Keratinocyte (primary cell): ENCODE results near the gene ZNF346. TPM values are rescaled to one million over a fixed set of nuclear protein-coding genes. Genes with fewer than 3 reads are reported as not detected.

Source experiments
- DNase-seq: peaks from one replicate; pipeline ENCODE4 v3.0.0-alpha.2; 2011; ENCODE audit warnings: low read depth, missing footprints, low spot score
- FAIRE-seq: peaks from 2 replicates; lab custom pipeline; 2011; peaks lifted over from hg19 to GRCh38; lab: Jason Lieb, UNC
- H2AFZ ChIP-seq: 2 replicates; pipeline ENCODE4 v1.6.0; 2012; ENCODE audit warnings: low read length, control low read depth, inconsistent platforms; ENCODE audit not compliant: control insufficient read depth
- H3K27ac ChIP-seq: 2 replicates; pipeline ENCODE4 v1.5.1; 2011; ENCODE audit warnings: low read length; ENCODE audit not compliant: control insufficient read depth, insufficient read depth
- H3K27me3 ChIP-seq: 3 replicates; pipeline ENCODE4 v1.6.0; 2011; ENCODE audit warnings: low read length; ENCODE audit not compliant: control insufficient read depth, insufficient read depth; ENCODE audit errors: extremely low read depth
- H3K36me3 ChIP-seq, 2 experiments: 2 replicates in 1 of 2; 3 replicates in 1 of 2; pipeline ENCODE4 v1.5.1; 2011; ENCODE audit warnings: low read length in 2 of 2, mild to moderate bottlenecking in 1 of 2; ENCODE audit not compliant: control insufficient read depth in 2 of 2, insufficient read depth in 2 of 2; ENCODE audit errors: extremely low read depth in 1 of 2
- H3K4me1 ChIP-seq: 3 replicates; pipeline ENCODE4 v1.5.1; 2011; ENCODE audit warnings: low read length; ENCODE audit not compliant: control insufficient read depth, insufficient read depth; ENCODE audit errors: extremely low read depth
- H3K4me2 ChIP-seq: 3 replicates; pipeline ENCODE4 v1.6.0; 2011; ENCODE audit warnings: low read depth, low read length; ENCODE audit not compliant: control insufficient read depth, insufficient read depth; ENCODE audit errors: extremely low read depth
- H3K4me3 ChIP-seq, 3 experiments: fragments of 200-600 bp in 1 of 3; sonication (generic) in 1 of 3; 2 replicates in 2 of 3; 3 replicates in 1 of 3; pipeline ENCODE4 v1.5.1; 2011 to 2016; ENCODE audit warnings: low read length in 3 of 3, mild to moderate bottlenecking in 3 of 3, control low read depth in 2 of 3, inconsistent platforms in 1 of 3, low read depth in 1 of 3, mixed read lengths in 1 of 3, mixed run types in 1 of 3, moderate library complexity in 1 of 3; ENCODE audit not compliant: control insufficient read depth in 2 of 3, insufficient read depth in 2 of 3; ENCODE audit errors: extremely low read depth in 1 of 3
- H3K79me2 ChIP-seq: 2 replicates; pipeline ENCODE4 v1.6.0; 2012; ENCODE audit warnings: low read length; ENCODE audit not compliant: control insufficient read depth, insufficient read depth
- H3K9ac ChIP-seq: 3 replicates; pipeline ENCODE4 v1.6.0; 2011; ENCODE audit warnings: low read length; ENCODE audit not compliant: control insufficient read depth, insufficient read depth; ENCODE audit errors: extremely low read depth
- H3K9me1 ChIP-seq: 3 replicates; pipeline ENCODE4 v1.6.0; 2011; ENCODE audit warnings: low read length; ENCODE audit not compliant: control insufficient read depth, insufficient read depth; ENCODE audit errors: extremely low read depth
- H3K9me3 ChIP-seq: 2 replicates; pipeline ENCODE4 v1.5.1; 2012; ENCODE audit warnings: low read depth, low read length; ENCODE audit not compliant: control insufficient read depth
- H4K20me1 ChIP-seq: 3 replicates; pipeline ENCODE4 v1.6.0; 2011; ENCODE audit warnings: low read length; ENCODE audit not compliant: control insufficient read depth, insufficient read depth; ENCODE audit errors: extremely low read depth
- CTCF ChIP-seq, 3 experiments: IDR thresholded peaks in 1 of 3; conservative IDR thresholded peaks in 1 of 3; optimal IDR thresholded peaks in 1 of 3; 2 replicates in 2 of 3; 3 replicates in 1 of 3; pipeline versions ENCODE3 to v1.5.1; 2011; ENCODE audit warnings: low read length in 3 of 3, mild to moderate bottlenecking in 3 of 3, moderate library complexity in 2 of 3, control low read depth in 1 of 3, inconsistent platforms in 1 of 3; ENCODE audit not compliant: insufficient read depth in 2 of 3; ENCODE audit errors: extremely low read depth in 1 of 3
- EZH2 ChIP-seq: IDR thresholded peaks from one replicate; pipeline ENCODE4 v1.6.1; 2012; ENCODE audit warnings: inconsistent platforms, mild to moderate bottlenecking, low read length, moderate library complexity
- dilution Hi-C: fragments of 300-500 bp; cut with MboI; formaldehyde crosslinking; loops from one replicate; pipeline ENCODE4 v1.7.0; 2020; ENCODE audit warnings: low sequenced_read_pairs; ENCODE audit not compliant: extremely low pct_ligation_motif_present
- polyA plus RNA-seq, 5 experiments: library from polyadenylated mRNA; depleted of rRNA in 3 of 5; stranded (reverse) in 3 of 5; stranded (forward) in 1 of 5; unstranded in 1 of 5; fragments of >200 nt; gene quantifications; 1 replicate in 1 of 5; 2 replicates in 3 of 5; 3 replicates in 1 of 5; pipeline versions ENCODE4 v1.2.1 to v1.2.3, GENCODE V29; 2011 to 2012; ENCODE audit warnings: missing spikeins in 2 of 5, low read depth in 1 of 5, low replicate concordance in 1 of 5

ZNF346 gene
- polyA plus RNA-seq, 1 donor (not counting 4 experiments of a cell fraction or from before 2014, with no cell fraction given) = 9.5 TPM

DNA sequence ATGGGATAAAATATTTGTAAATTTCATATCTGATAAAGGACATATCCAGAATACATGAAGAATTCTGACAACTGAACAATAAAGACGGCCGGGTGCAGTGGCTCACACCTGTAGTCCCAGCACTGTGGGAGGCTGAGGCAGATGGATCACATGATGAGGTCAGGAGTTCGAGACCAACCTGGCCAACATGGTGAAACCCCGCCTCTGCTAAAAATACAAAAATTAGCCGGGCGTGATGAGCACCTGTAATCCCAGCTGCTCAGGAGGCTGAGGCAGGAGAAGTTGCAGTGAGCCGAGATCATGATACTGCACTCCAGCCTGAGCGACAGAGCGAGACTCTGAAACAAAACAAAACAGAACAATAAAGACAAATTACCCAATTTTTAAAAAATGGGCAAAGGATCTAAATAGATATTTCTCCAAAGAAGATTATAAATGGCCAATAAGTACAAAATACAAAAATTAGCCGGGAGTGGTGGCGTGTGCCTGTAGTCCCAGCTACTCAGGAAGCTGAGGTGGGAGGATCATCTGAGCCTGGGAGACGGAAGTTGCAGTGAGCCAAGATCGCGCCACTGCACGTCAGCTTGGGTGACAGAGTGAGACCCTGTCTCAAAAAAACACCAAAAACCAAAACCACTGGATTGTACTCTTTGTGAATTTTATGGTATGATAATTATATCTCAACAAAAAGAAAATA, 101.4 kb downstream of the ZNF346 start:
- DNase-seq = no peak
- Histone ChIP-seq H4K20me1 (no peaks in the 10 kb centered on the region), H3K79me2 (no peaks in the 10 kb centered on the region), H3K4me1 (no peaks in the 10 kb centered on the region), H3K4me2 (no peak overlapping the region), H3K9me3 (no peaks in the 10 kb centered on the region), H3K36me3 (no peaks in the 10 kb centered on the region), H3K4me3 (no peak overlapping the region), H3K9me1 (no peaks in the 10 kb centered on the region), H3K27me3 (no peaks in the 10 kb centered on the region), H3K9ac (no peak overlapping the region), H2AFZ (no peak overlapping the region), H3K27ac (no peak overlapping the region)
- dilution Hi-C loops = no loop called here
- TF ChIP-seq CTCF (optimal IDR thresholded peaks at IDR 0.05 in 1 of 3, IDR thresholded peaks at IDR 0.05 in 1 of 3, conservative IDR thresholded peaks at IDR 0.05 in 1 of 3; ENCODE audit: extremely low read depth in 1 of 3, insufficient read depth in 2 of 3, low read length in 3 of 3) (no peak), EZH2 (no peak)
- FAIRE-seq = no peak

DNA sequence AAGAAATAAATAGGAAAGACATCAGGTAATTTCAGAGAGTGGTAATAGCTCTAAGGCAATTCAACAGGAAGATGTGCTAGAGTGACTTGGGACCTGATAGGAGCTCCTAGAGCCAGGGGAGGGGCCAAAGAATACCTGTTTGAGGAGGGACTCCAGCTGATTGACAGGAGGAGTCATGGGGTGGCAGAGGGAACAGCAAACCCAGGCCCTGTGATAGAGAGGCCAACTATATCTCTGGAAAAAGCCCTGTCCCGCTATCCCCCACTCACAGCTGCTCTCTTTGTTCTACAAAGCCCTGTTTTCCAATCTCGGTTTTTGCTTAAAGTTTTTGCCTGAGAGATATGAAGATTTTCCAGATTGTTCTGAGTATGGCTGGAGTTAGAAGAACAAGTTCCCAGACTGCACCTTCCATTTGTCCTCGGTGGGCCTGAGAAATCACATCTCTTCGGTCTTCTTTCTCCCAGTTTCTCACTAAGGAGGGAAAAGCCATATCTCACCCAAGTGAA, 102.0 kb downstream of the ZNF346 start:
- no peaks in the 10 kb centered on the region for H3K79me2 ChIP-seq
- H3K27me3 ChIP-seq = no peaks in the 10 kb centered on the region
- H3K36me3 ChIP-seq = no peaks in the 10 kb centered on the region
- H3K4me3 ChIP-seq = no peak overlapping the region
- FAIRE-seq (no peak), DNase-seq (no peak)
- H3K9ac ChIP-seq = no peak overlapping the region
- H3K4me1 ChIP-seq = no peaks in the 10 kb centered on the region
- H3K9me1 ChIP-seq = no peaks in the 10 kb centered on the region
- no peaks in the 10 kb centered on the region for H3K9me3 ChIP-seq
- no peaks in the 10 kb centered on the region for H4K20me1 ChIP-seq
- no peak overlapping the region for H3K27ac ChIP-seq
- H3K4me2 ChIP-seq = no peak overlapping the region
- no peak for TF ChIP-seq EZH2
- no peak for TF ChIP-seq CTCF (optimal IDR thresholded peaks at IDR 0.05 in 1 of 3, IDR thresholded peaks at IDR 0.05 in 1 of 3, conservative IDR thresholded peaks at IDR 0.05 in 1 of 3; ENCODE audit: extremely low read depth in 1 of 3, insufficient read depth in 2 of 3, low read length in 3 of 3)
- no peak overlapping the region for H2AFZ ChIP-seq
- dilution Hi-C loops = no loop called here
